Loucy (cell line): ENCODE data around the gene ETFA.

ENCODE experiments used
- CTCF ChIP-seq: fragments of 200-600 bp; sonication (generic); conservative IDR thresholded peaks from 2 replicates; pipeline ENCODE4 v1.5.1; 2014; ENCODE audit warnings: mild to moderate bottlenecking, antibody characterized with exemption, low read length
- EZH2phosphoT487 ChIP-seq: fragments of 200-600 bp; IDR thresholded peaks from 2 replicates; pipeline ENCODE4 v1.6.1; 2018; ENCODE audit warnings: antibody characterized with exemption, mild to moderate bottlenecking, moderate library complexity, borderline replicate concordance

GRCh38 chr15:76195506-76196268 is 115.6 kb downstream of the ETFA start:
- TF ChIP-seq CTCF (no peak), EZH2phosphoT487 (no peak)
